Measurements from ENCODE around the gene CCDC88C. TPM values are rescaled to one million over a fixed set of nuclear protein-coding genes. Genes with fewer than 3 reads are reported as not detected.

CCDC88C gene
- total RNA-seq, 1 experiment from 2014 or later = 64.8 TPM

GRCh38 chr14:91387169-91387835, 30.3 kb downstream of the CCDC88C start (continued):
- TF ChIP-seq ZNF281 (CRISPR knock-in tag; IDR thresholded peaks at IDR 0.05) = no peak
- TF ChIP-seq FOXP1 (CRISPR knock-in tag; IDR thresholded peaks at IDR 0.05; ENCODE audit: borderline replicate concordance) = no peak

GRCh38 chr14:91385697-91386096, 31.9 kb downstream of the CCDC88C start:
- POLR2A ChIA-PET = no interaction called here
- no peaks in the 10 kb centered on the region for H3K27me3 Mint-ChIP-seq (ENCODE audit: low read depth)
- H3K27ac Mint-ChIP-seq = no peak overlapping the region
- CTCF ChIA-PET = interaction anchor here (1.2 to 2.7 kb wide), 3 partner anchors 9 to 62 kb away, joined by 4 to 9 read pairs (median 5); no protein-coding TSS in a partner anchor
- H3K9me3 Mint-ChIP-seq = no peaks in the 10 kb centered on the region
- H3K4me1 Mint-ChIP-seq = peaks cover 75% of the 10 kb centered on the region
- 0 out of 2 replicates have a peak, but pooled peaks cover 2% of the 10 kb centered on the region for H3K36me3 Mint-ChIP-seq
- DNase-seq (ENCODE audit: low spot score) = no peak
- TF ChIP-seq ZNF281 (CRISPR knock-in tag; IDR thresholded peaks at IDR 0.05) = no peak
- TF ChIP-seq USF2 (CRISPR knock-in tag; IDR thresholded peaks at IDR 0.05) = no peak
- TF ChIP-seq ZNF416 (CRISPR knock-in tag; IDR thresholded peaks at IDR 0.05) = no peak
- TF ChIP-seq SMAD3 (CRISPR knock-in tag; IDR thresholded peaks at IDR 0.05; ENCODE audit: borderline replicate concordance) = no peak
- ATAC-seq = no peak
- H3K4me3 Mint-ChIP-seq = no peak overlapping the region

- no peak overlapping the region for H3K4me3 Mint-ChIP-seq
- DNase-seq (ENCODE audit: low spot score) (no peak), ATAC-seq (no peak)
- H3K27me3 Mint-ChIP-seq (ENCODE audit: low read depth) = no peaks in the 10 kb centered on the region
- 0 out of 2 replicates have a peak, but pooled peaks cover 2% of the 10 kb centered on the region for H3K36me3 Mint-ChIP-seq
- peaks cover 76% of the 10 kb centered on the region for H3K4me1 Mint-ChIP-seq
- H3K9me3 Mint-ChIP-seq = no peaks in the 10 kb centered on the region
- TF ChIP-seq ZNF317 (CRISPR knock-in tag; IDR thresholded peaks at IDR 0.05; ENCODE audit: borderline replicate concordance, low read depth) (no peak), ERG (CRISPR knock-in tag; IDR thresholded peaks at IDR 0.05) (no peak), ESRRA (CRISPR knock-in tag; IDR thresholded peaks at IDR 0.05; ENCODE audit: borderline replicate concordance) (no peak), ATF1 (CRISPR knock-in tag; IDR thresholded peaks at IDR 0.05) (no peak), ZNF416 (CRISPR knock-in tag; IDR thresholded peaks at IDR 0.05) (no peak), ZNF232 (CRISPR knock-in tag; IDR thresholded peaks at IDR 0.05) (no peak), GRHL2 (CRISPR knock-in tag; IDR thresholded peaks at IDR 0.05; ENCODE audit: insufficient replicate concordance, severe bottlenecking) (no peak)
- POLR2A ChIA-PET = no interaction called here
- CTCF ChIA-PET = interaction anchor here (1.2 to 2.7 kb wide), 3 partner anchors 9 to 61 kb away, joined by 4 to 9 read pairs (median 5); no protein-coding TSS in a partner anchor
- H3K27ac Mint-ChIP-seq = peak overlapping the region; percentile 39
Observed at GRCh38 chr14:91385224-91385623, 32.4 kb downstream of the CCDC88C start.
